B cell (primary cell): ENCODE data around the gene MCRS1. TPM values are rescaled to one million over a fixed set of nuclear protein-coding genes. Genes with fewer than 3 reads are reported as not detected.

ENCODE experiments used
- ATAC-seq: fragments of 200-7000 bp; cut with Tn5 transposase; one replicate; pipeline ENCODE4 v1.10.0; 2021; ENCODE audit warnings: low read depth, mild to moderate bottlenecking, moderate number of reproducible peaks, moderate library complexity
- CTCF ChIA-PET: fragments of 350-600 bp; sonication (Branson Sonifier 250); formaldehyde crosslinking; loops from one replicate; lab custom pipeline; 2021; ENCODE audit warnings: antibody characterized with exemption, inconsistent platforms; lab: Charles Lee
- POLR2A ChIA-PET: fragments of 350-600 bp; sonication (Branson Sonifier 250); formaldehyde crosslinking; loops from one replicate; lab custom pipeline; 2021; ENCODE audit warnings: antibody characterized with exemption; lab: Charles Lee
- DNase-seq: peaks from one replicate; pipeline ENCODE4 v3.0.0; 2013
- H2AFZ ChIP-seq: 2 replicates; pipeline ENCODE4 v1.6.1; 2012; ENCODE audit warnings: mild to moderate bottlenecking, low read depth, low read length; ENCODE audit not compliant: insufficient read depth, poor library complexity, severe bottlenecking
- H3K27ac ChIP-seq, 2 donors: 1 replicate in 1 of 2; 2 replicates in 1 of 2; pipeline ENCODE4 v1.5.1; 2012 to 2013; ENCODE audit warnings: low read length in 2 of 2, mild to moderate bottlenecking in 2 of 2, moderate library complexity in 1 of 2
- H3K27me3 ChIP-seq, 4 experiments: fragments of 200-600 bp in 1 of 4; sonication (generic) in 1 of 4; replicated peaks in 1 of 4; 1 replicate in 2 of 4; 2 replicates in 2 of 4; pipeline versions ENCODE4 v1.6.1 to v1.7.0; 2013 to 2016; ENCODE audit warnings: low read length in 3 of 4, mild to moderate bottlenecking in 2 of 4, mixed read lengths in 1 of 4, moderate library complexity in 1 of 4; ENCODE audit not compliant: insufficient read depth in 4 of 4, control insufficient read depth in 3 of 4; ENCODE audit errors: control extremely low read depth in 1 of 4
- H3K36me3 ChIP-seq, 2 experiments: replicated peaks in 1 of 2; 1 replicate in 1 of 2; 2 replicates in 1 of 2; pipeline versions ENCODE4 v1.6.1 to v1.7.1; 2013; ENCODE audit warnings: low read length in 1 of 2; ENCODE audit not compliant: insufficient read depth in 2 of 2, control insufficient read depth in 1 of 2; ENCODE audit errors: control extremely low read depth in 1 of 2, extremely low read depth in 1 of 2
- H3K4me1 ChIP-seq, 2 donors: fragments of 200-600 bp in 1 of 2; sonication (generic) in 1 of 2; 1 replicate in 1 of 2; 2 replicates in 1 of 2; pipeline versions ENCODE4 v1.5.1 to v1.6.1; 2013 to 2017; ENCODE audit warnings: low read length in 2 of 2; ENCODE audit not compliant: control insufficient read depth in 2 of 2, insufficient read depth in 2 of 2
- H3K4me2 ChIP-seq: replicated peaks from 2 replicates; pipeline ENCODE3; 2012; ENCODE audit warnings: mild to moderate bottlenecking, low read depth, low read length; ENCODE audit not compliant: poor library complexity, severe bottlenecking
- H3K4me3 ChIP-seq, 5 experiments: fragments of 200-600 bp in 1 of 5; sonication (generic) in 1 of 5; 1 replicate in 3 of 5; 2 replicates in 2 of 5; pipeline versions ENCODE4 v1.5.1 to v1.7.0; 2011 to 2016; ENCODE audit warnings: low read length in 4 of 5, mild to moderate bottlenecking in 4 of 5, low read depth in 2 of 5, control low read depth in 1 of 5, moderate library complexity in 1 of 5; ENCODE audit not compliant: insufficient read depth in 1 of 5; ENCODE audit errors: control extremely low read depth in 1 of 5, extremely low read depth in 1 of 5
- H3K79me2 ChIP-seq: fragments of 200-600 bp; sonication (generic); one replicate; pipeline ENCODE4 v1.6.0; 2016; ENCODE audit warnings: low read length; ENCODE audit not compliant: control insufficient read depth, insufficient read depth
- H3K9ac ChIP-seq: fragments of 200-600 bp; sonication (generic); 2 replicates; pipeline ENCODE4 v1.6.1; 2017; ENCODE audit warnings: mild to moderate bottlenecking, low read length, moderate library complexity
- H3K9me3 ChIP-seq, 3 donors: one replicate each; pipeline versions ENCODE4 v1.6.1 to v1.7.1; 2013; ENCODE audit warnings: low read length in 2 of 3; ENCODE audit not compliant: control insufficient read depth in 2 of 3, insufficient read depth in 1 of 3; ENCODE audit errors: control extremely low read depth in 1 of 3
- H4K20me1 ChIP-seq: 2 replicates; pipeline ENCODE4 v1.6.0; 2012; ENCODE audit warnings: mild to moderate bottlenecking, low read length; ENCODE audit not compliant: insufficient read depth, control insufficient read depth, poor library complexity, severe bottlenecking
- H3K27ac Mint-ChIP-seq: one replicate; pipeline ENCODE4 v1.8.0; 2021; ENCODE audit warnings: mixed read lengths
- H3K27me3 Mint-ChIP-seq: one replicate; pipeline ENCODE4 v1.8.0; 2021; ENCODE audit warnings: mixed read lengths
- H3K4me1 Mint-ChIP-seq: one replicate; pipeline ENCODE4 v1.8.0; 2021; ENCODE audit warnings: mixed read lengths
- H3K4me3 Mint-ChIP-seq: one replicate; pipeline ENCODE4 v1.8.0; 2021; ENCODE audit warnings: mixed read lengths
- H3K9me3 Mint-ChIP-seq: one replicate; pipeline ENCODE4 v1.8.0; 2022; ENCODE audit warnings: mixed read lengths; ENCODE audit not compliant: insufficient read depth
- EZH2 ChIP-seq: IDR thresholded peaks from 2 replicates; pipeline ENCODE4 v1.6.1; 2012; ENCODE audit warnings: borderline replicate concordance, low read depth, mild to moderate bottlenecking, moderate library complexity, low read length; ENCODE audit not compliant: insufficient read depth, poor library complexity, severe bottlenecking
- WGBS: methylation state at CpG from one replicate; pipeline ENCODE4 v1.1.5; 2013; ENCODE audit warnings: missing lambda C conversion rate; ENCODE audit not compliant: insufficient coverage; 5-methylcytosine and 5-hydroxymethylcytosine counted together
- intact Hi-C: fragments of 100-400 bp; cut with micrococcal nuclease; formaldehyde crosslinking; loops from one replicate; pipeline ENCODE4 v1.10.0; 2022
- polyA plus RNA-seq: library from polyadenylated mRNA; depleted of rRNA; stranded (reverse); fragments of >200 nt; gene quantifications from 2 replicates; pipeline ENCODE4 v1.2.3, GENCODE V29; 2012
- total RNA-seq, 2 donors: library from RNA; stranded (reverse); fragments of 120-200 nt in 1 of 2; gene quantifications; 1 replicate in 1 of 2; 2 replicates in 1 of 2; pipeline versions ENCODE4 v1.2.3 to v1.2.4, GENCODE V29; 2013 to 2022
- TF ChIP-seq, protein P1 (sequence below): fragments of 200-600 bp; IDR thresholded peaks from one replicate; pipeline ENCODE4 v1.8.0; 2022; ENCODE audit warnings: antibody characterized with exemption, mild to moderate bottlenecking

The MCRS1 gene
- total and polyA plus RNA-seq, 2 donors (not counting 1 experiment from before 2014, with no cell fraction given) = 81.1 to 107 TPM

DNA sequence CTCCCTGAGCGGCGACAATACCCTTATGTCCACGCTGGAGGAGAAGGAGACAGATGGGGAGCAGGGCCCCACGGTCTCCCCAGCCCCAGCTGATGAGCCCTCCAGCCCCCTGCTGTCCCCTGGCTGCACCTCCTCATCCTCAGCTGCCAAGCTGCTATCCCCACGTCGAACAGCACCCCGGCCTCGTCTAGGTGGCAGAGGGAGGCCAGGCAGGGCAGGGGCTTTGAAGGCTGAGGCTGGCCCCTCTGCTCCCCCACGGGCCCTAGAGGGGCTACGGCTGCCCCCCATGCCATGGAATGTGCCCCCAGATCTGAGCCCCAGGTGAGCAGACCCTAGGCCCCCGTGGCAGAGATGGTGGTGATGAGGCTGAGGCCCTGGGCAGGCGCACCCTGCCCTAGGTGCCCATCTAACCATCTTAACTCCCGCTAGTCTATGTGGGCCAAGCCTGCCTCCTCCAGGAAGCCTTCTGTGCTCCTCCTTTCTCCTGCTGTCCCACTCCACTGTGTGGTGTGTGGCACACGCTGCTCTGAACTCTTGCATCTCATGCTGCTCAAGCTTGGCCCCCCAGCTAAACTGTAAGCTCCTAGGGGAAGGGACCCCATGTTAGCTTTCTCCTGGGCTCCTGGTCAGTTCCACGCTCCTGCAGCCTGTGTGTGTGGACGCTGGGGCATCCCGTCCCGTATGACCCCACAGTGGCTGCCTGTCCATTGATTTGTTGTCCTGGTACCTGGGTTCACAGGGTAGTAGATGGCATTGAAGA lies 12.1 kb downstream of the MCRS1 start:
- POLR2A ChIA-PET = no interaction called here
- no peak overlapping the region for H2AFZ ChIP-seq
- ATAC-seq (no peak), DNase-seq (peak; percentile 25)
- H3K4me3 ChIP-seq = no peak overlapping the region
- H3K36me3 ChIP-seq = peaks cover 0 to 37% of the 10 kb centered on the region in 2 experiments
- no peaks in the 10 kb centered on the region for H3K9me3 ChIP-seq
- no peaks in the 10 kb centered on the region for H3K79me2 ChIP-seq
- Mint-ChIP-seq H3K27me3 (peaks cover under 1% of the 10 kb centered on the region), H3K4me3 (no peak overlapping the region), H3K4me1 (no peaks in the 10 kb centered on the region), H3K27ac (no peak overlapping the region), H3K9me3 (no peaks in the 10 kb centered on the region)
- H4K20me1 ChIP-seq = no peaks in the 10 kb centered on the region
- CTCF ChIA-PET = interaction anchor here (1.7 kb wide), 1 partner anchor 197 kb away, joined by 4 read pairs; no protein-coding TSS in a partner anchor
- H3K4me1 ChIP-seq = no peaks in the 10 kb centered on the region
- no peak overlapping the region for H3K9ac ChIP-seq
- H3K27me3 ChIP-seq = no peaks in the 10 kb centered on the region
- intact Hi-C loops = no loop called here
- WGBS = 96% methylated on average over 18 of the region's 18 CpGs
- TF ChIP-seq, protein P1, sequence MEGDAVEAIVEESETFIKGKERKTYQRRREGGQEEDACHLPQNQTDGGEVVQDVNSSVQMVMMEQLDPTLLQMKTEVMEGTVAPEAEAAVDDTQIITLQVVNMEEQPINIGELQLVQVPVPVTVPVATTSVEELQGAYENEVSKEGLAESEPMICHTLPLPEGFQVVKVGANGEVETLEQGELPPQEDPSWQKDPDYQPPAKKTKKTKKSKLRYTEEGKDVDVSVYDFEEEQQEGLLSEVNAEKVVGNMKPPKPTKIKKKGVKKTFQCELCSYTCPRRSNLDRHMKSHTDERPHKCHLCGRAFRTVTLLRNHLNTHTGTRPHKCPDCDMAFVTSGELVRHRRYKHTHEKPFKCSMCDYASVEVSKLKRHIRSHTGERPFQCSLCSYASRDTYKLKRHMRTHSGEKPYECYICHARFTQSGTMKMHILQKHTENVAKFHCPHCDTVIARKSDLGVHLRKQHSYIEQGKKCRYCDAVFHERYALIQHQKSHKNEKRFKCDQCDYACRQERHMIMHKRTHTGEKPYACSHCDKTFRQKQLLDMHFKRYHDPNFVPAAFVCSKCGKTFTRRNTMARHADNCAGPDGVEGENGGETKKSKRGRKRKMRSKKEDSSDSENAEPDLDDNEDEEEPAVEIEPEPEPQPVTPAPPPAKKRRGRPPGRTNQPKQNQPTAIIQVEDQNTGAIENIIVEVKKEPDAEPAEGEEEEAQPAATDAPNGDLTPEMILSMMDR = no peak
- H3K27ac ChIP-seq = no peak overlapping the region
- H3K4me2 ChIP-seq = no peak overlapping the region

DNA sequence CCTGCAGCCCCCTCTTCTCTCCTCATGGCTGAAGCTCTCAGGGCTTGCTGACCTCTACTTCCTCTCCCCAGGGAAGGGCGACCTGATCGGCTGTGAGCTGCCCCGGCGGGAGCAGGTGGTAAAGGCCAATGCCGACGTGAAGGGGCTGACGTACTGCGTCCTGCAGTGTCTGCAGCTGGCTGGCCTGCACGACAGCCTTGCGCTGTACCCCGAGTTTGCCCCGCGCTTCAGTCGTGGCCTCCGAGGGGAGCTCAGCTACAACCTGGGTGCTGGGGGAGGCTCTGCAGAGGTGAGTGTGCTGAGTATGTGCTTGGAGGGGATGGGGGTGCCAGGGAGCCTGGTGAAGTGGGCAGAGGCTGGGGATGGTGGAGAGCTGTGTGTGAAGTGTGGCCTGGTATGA lies 13.7 kb downstream of the MCRS1 start:
- ATAC-seq (no peak), DNase-seq (peak; percentile 14)
- Histone ChIP-seq H3K9me3 (no peaks in the 10 kb centered on the region), H3K4me1 (peaks cover 2% of the 10 kb centered on the region in 2 donors), H2AFZ (no peak overlapping the region), H3K9ac (no peak overlapping the region), H4K20me1 (no peaks in the 10 kb centered on the region), H3K4me2 (no peak overlapping the region), H3K27ac (no peak overlapping the region), H3K4me3 (no peak overlapping the region), H3K36me3 (peaks cover 0 to 22% of the 10 kb centered on the region in 2 experiments), H3K27me3 (peaks cover 0 to 10% (median under 1%) of the 10 kb centered on the region in 4 experiments), H3K79me2 (no peaks in the 10 kb centered on the region)
- WGBS = 93% methylated on average over 15 of the region's 15 CpGs
- Mint-ChIP-seq H3K27me3 (peaks cover 7% of the 10 kb centered on the region), H3K4me3 (no peak overlapping the region), H3K4me1 (peaks cover 2% of the 10 kb centered on the region), H3K27ac (no peak overlapping the region), H3K9me3 (no peaks in the 10 kb centered on the region)
- TF ChIP-seq, protein P1 = no peak
- TF ChIP-seq EZH2 = no peak
- ChIA-PET POLR2A (interaction anchor here (0.5 to 1.1 kb wide), 2 partner anchors 13 to 254 kb away, joined by 5 read pairs; no protein-coding TSS in a partner anchor), CTCF (interaction anchor here (0.7 to 5.4 kb wide), 9 partner anchors 10 to 223 kb away, joined by 3 to 38 read pairs (median 5); no protein-coding TSS in a partner anchor)
- intact Hi-C loops = loop anchor here (5.0 kb wide), 1 partner anchor 153 kb away; the partner anchor contains the start of gene FMNL3
